HG02884 (cell line): ENCODE data around the gene ANKRD17.
"Not testable (repeated sequence)": the region's sequence is repeated elsewhere in the genome, so short reads cannot be mapped to it uniquely, and the experiment has no call there.

ENCODE experiments used
- ATAC-seq: cut with Tn5 transposase; IDR thresholded peaks from one replicate; pipeline ENCODE4 v1.9.1; 2021; ENCODE audit warnings: mild to moderate bottlenecking, moderate library complexity; ENCODE audit not compliant: unreplicated experiment

ANKRD17 gene

DNA sequence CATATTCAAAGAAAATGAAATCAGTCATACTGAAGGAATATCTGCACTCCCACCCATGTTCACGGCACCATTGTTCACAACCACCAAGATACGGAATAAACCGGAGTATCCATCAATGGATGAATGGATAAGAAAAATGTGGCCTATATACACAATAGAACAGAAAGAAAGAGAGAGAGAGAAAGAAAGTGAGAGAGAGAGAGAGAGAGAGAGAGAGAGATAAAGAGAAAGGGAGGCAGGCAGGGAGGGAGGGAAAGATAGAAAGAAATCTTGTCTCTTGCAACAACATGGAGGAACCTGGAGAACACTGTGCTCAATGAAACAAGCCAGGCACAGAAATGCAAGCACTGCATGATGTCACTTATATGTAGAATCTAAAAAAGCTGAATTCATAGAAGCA lies 52.4 kb downstream of the ANKRD17 start:
- ATAC-seq, result no peak

DNA sequence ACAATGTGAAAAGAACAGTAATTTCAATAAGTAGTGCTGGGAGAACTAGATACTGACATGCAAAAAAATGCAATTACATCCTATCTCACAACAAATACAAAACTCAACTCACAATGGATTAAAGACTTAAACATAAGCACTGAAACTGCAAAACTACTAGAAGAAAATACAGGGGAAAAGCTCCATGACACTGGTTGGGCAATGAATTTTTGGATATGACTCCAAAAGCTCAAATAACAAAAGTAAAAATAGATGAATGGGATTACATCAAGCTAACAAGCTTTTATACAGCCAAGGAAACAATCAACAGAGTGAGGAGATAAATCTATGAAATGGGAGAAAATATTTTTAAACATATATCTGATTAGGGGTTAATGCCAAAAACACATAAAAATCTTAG lies 53.1 kb downstream of the ANKRD17 start:
- no peak for ATAC-seq

DNA sequence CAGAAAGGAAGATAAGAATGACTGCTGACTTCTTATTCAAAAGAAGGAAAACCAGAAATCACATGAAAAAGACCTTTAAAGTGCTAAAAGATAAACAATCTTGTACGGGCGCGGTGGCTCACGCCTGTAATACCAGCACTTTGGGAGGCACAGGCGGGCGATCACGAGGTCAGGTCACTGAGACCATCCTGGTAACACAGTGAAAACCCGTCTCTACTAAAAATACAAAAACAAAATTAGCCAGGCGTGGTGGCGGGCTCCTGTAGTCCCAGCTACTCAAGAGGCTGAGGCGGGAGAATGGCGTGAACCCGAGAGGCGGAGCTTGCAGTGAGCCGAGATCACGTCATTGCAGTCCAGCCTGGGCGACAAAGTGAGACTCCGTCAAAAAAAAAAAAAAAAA lies 54.6 kb downstream of the ANKRD17 start:
- not testable (repeated sequence) for ATAC-seq

DNA sequence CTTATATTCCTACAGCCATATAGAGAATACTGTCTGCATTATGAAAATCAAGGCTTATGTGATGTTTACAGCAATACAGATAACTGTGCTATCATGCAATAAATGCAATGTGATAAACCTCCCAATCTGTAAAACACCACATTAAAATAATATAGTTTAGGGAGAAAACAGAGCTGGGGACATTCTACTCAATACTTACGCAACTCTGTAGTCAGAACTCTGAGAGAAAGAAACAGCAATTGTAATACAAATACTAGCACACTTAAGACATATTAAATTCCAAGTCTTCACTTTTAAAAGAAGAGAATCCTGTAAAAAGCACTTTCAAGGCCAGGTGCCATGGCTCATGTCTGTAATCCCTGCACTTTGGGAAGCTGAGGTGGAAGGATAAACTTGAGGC lies 61.4 kb downstream of the ANKRD17 start:
- ATAC-seq, result no peak

DNA sequence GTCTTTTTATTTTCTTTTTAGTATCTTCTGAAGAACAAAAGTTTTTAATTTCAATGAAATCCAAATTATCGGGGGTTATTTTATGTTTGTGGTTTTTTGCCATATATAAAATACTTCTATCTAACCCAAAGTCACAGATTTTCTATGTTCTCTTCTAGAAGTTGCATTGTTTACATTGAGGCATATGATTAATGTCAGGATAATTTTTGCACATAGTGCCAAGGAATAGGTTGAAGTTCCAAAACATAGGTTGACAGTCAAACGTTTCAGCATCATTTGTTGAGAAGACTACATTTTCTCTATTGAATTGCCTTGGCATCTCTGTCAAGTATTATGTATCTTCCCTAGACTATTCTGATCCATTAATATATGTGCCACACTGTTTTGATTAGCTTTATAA lies 64.5 kb downstream of the ANKRD17 start:
- ATAC-seq, result no peak

DNA sequence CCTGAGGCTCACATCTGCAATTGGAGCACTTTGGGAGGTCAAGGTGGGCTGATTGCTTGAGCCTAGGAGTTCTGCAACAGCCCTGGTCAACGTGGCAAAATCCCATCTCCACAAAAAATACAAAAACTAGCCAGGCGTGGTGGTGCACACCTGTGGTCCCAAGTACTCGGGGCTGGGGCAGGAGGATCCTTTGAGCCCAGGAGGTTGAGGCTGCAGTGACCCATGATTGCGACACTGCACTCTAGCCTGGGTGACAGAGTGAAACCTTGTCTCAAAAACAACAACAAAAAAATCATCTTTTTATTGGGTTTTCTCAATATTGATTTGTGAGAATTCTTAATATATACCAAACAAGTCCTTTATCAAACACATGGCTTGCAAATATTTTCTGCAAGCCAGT lies 64.9 kb downstream of the ANKRD17 start:
- ATAC-seq, result peak; percentile 24

DNA sequence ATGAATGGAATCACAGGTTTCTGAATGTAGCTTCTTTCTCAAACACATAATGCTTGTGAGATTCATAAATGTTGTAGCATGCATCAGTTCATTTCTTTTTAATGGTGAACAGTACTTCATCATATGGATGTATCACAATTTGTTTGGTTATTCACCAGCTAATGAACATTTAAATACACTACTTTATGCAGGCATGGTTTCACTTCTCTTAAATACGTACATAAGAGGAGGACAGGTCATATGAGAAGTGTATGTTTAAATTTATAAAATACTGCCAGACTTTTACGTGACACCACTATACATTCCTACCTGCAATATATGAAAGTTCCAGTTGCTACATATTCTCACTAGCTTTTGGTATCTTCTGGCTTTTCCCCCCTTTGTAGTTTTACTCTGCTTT lies 65.4 kb downstream of the ANKRD17 start:
- peak; percentile 80 for ATAC-seq

DNA sequence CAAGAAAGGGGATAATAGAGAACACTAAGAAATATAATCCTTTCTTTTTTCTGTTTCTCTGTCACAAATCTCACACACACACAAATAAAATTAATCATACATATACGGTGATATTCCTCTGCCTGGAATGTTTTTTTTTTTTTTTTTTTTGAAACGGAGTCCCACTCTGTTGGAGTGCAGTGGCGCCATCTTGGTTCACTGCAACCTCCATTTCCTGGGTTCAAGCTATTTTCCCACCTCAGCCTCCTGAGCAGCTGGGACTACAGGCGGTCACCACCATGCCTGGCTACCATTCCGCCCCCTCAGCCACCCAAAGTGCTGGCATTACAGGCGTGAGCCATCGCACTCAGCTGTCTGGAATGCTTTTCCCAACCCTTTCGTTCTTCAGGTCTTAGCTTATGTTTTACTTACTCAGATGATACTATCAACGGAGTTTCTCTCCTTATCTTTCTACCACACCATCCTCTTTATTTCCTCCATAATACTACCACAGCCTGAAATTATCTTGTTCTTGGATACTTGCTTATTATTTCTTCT lies 69.3 kb downstream of the ANKRD17 start:
- ATAC-seq, result no peak

DNA sequence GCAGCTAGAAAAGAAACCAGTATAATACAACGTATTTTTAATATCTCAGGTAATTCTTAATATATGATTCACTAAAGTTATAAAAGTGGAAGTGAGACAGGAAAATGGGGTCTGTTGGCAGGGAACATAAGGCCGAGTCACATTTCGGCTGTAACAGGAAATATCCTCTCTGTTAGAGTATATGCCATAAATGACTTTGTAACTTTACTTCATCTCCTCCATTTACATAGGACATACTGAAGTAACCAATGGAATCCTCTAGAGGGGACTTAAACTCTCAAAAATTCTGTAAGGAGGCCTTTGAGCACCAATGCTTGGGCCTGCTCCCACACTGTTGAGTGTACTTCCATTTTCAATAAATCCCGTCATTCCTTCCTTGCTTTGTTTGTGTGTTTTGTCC lies 71.3 kb downstream of the ANKRD17 start:
- peak; percentile 79 for ATAC-seq

DNA sequence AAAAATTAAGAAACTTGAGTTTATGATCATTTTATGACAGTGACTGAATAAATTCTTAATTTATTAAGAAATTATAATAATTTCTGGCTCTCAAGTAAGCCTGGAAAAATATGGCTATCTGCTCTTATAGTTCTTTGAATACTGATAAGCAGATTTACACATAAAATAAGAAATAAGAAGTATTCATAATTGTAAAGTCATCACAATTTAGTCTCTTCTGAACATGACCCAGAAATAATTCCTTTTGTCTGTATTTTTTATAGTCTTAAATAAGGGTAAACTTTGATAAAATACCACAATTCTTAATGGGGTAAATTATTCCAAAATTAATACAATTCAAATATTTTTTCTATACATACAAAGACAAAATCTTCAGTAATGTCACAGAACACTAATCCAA lies 72.7 kb downstream of the ANKRD17 start:
- ATAC-seq, result no peak

DNA sequence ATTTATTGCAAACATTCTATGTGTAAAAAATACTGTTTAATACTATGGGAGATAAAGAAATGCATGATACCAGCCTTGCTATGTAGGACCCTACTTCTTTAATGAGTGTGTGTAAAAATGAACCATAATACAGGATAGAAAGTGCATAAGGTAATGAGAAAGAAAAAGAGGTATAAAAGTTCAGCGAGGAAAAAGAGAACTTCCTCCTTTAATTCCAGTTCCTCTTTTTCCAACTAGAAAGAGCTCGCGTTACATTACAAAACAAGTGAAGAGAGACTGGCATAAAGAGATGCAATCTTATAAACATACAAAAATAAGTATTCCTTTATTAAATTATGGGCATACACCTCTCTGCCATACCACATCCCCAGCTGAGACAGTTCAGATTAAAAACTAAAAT lies 77.4 kb downstream of the ANKRD17 start:
- ATAC-seq, result no peak

DNA sequence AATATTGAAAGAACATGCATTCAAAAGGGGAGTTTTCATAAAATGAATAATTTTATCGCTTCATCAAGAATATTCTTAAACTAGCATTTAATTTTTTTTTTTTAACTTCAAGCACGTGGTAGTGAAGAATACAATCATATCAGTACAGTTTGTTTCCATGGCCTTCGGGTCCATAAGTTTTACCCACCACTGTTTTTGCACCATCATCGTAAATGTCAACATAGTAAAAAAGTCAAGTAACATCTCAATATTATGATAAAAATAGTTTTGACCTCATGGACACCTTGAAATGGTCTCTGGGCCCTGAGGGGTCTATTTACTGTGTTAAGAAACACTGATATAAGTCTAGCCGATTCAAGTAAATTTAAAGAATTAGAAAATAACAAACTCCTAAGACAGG lies 80.2 kb downstream of the ANKRD17 start:
- no peak for ATAC-seq

DNA sequence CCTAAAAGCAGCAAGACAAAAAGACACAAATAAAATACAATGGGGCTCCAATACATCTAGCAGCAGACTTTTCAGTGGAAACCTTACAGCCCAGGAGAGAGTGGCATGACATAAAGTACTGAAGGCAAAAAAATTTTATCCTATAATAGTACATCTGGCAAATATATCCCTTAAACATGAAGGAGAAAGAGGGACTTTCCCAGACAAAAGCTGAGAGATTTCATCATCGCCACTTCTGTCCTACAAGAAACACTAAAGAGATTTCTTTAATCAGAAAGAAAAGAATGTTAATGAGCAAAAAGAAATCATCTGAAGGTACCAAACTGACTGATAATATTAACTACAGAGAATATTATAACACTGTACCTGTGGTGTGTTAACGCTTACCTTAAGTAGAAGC lies 86.4 kb downstream of the ANKRD17 start:
- ATAC-seq, result no peak

DNA sequence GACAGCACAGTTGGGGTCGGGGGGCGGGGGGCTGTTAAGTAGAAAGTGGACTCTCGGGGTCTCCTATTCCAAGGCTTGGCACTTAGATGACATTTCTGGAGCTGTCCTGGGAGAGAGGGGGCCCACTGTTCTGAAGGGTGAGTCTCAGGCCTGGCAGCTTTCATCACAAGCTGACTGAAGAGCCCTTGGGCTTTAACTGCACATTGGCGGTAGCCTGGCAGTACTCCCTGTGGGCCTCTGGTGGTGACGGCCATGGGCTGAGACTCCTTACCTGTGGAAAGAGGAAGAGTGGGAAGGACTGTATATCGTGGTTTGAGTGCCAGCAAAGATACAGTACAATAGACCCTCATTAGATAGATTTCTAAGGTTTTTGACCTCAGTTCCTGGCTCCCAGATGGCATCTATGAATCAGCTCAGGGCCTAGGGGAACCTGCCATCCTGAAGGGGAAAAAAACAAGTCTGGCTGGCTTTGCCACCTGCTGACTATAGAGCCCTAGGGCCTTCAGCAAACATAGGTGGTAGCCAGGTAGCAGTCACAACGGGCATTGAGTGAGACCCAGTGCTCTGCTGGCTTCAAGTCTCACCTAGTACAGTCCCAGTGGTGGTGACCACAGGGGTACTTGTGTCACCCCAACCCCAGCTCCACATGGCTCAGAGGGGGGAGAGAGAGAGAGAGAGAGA lies 87.9 kb downstream of the ANKRD17 start:
- no peak for ATAC-seq

DNA sequence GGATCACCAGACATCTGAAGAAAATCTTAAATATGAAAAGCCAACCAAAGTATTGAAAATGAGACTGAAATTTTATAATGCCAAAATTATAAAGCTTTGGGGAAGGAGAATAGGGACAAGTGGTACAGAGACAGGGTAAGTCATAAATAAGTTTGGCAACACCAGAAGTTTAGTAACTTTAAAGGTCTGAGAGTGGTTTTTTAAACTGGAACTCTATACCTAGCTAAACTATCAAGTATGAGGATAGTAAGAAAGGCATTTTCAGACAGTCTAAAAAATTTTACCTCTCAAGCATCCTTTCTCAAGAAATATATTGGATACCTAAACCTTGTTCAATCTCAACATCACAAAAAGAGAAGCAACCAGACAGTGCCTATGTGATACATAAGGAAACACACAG lies 92.4 kb downstream of the ANKRD17 start:
- ATAC-seq, result no peak

DNA sequence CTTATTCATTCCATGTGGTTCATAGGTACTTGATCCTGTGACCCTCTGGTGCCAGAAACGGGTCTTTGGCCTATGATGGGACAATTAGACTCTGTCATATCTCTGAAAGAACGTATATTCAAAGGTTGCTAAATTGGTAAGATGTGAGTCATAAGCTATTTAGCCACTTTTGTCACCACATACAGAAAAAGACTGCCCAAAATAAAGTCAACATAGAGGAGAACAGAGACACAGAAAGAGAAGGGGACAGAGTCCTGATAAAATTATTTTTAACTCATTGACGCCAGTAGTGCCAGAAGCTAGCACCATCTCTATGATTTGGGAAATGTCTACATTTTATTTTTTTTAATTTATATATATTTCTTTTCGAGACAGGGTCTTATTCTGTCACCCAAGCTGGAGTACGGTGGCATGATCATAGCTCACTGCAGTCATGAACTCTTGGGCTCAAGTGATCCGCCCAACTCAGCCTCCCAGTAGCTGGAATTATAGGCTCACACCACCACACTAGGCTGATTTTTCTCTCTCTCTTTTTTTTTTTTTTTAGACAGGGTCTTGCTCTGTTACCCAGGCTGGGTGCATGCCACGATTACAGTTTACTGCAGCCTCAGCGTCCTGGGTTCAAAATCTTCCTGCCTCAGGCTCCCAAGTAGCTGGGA lies 96.9 kb downstream of the ANKRD17 start:
- no peak for ATAC-seq

DNA sequence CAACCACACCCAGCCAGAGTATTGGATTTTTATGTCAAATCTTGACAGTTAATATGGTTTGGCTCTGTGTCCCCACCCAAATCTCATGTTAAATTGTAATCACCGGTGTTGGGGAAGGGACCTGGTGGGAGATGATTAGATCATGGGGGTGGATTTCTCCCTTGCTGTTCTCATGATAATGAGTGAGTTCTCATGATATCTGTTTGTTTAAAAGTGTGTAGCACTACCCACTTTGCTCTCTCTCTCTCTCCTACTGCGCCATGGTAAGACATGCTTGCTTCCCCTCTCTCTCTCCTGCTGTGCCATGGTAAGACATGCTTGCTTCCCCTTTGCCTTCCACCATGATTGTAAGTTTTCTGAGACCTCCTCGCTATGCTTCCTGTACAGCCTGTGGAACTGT lies 102.2 kb downstream of the ANKRD17 start:
- no peak for ATAC-seq

DNA sequence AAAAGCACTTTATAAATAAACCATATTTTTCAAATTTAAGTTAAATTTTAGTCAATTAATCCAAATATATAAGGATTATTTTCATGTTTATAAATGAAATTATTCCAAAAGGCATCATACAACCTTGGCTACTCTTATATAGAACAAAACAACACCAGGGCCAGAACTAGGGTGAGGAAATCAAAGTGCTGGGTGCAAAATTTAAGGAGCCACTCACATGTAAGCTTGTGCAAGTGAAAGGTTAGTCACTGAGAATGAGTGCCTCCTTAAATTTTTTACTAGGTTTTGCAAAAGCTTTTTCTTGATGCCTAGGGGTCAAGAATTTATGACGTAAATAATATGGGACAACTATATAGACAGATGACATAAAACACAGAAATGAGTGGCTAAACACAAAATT lies 105.7 kb downstream of the ANKRD17 start:
- ATAC-seq, result no peak

DNA sequence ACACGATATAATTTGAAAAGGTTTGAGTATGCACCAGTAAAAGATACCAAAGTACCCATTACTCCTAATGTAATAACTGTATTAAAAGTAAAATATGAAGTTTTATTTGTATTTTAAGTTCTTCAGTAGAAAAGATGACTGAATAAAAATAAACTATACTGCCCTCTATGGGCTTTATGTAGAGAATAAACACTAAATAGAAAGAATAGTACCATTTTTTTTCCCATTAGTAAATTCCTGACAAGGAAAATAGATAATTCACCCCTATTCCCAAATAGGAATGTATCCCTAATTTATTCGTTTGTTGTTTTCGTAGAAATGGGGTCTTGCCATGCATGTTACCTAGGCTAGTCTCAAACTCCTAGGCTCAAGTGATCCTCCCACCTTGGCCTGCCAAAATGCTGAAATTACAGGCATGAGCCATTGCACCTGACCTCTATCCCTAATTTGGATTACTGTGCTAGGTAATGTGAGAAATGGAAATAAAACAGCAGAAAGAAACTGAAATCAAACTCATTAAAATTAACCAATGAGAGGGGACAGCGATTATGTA lies 115.5 kb downstream of the ANKRD17 start:
- ATAC-seq, result no peak

DNA sequence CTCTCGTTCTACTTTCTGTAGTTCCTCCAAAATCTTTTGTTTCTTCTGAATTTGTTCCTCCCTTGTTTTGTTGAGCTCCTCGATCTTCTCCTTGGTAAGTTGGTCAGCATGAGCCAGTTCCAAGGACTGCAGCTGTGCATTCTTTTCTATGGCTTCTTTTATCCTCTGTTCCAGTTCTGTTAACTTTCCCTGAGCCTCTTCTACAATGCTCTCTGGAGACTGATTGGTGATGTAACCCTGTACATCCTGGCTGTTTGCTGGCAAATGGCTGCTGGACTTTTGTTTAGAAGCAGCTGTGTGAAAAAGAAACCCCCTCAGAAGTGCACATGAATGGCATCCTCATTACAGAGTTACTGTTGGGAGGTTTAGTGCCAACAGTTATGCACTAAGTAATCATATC lies 118.6 kb downstream of the ANKRD17 start:
- no peak for ATAC-seq

DNA sequence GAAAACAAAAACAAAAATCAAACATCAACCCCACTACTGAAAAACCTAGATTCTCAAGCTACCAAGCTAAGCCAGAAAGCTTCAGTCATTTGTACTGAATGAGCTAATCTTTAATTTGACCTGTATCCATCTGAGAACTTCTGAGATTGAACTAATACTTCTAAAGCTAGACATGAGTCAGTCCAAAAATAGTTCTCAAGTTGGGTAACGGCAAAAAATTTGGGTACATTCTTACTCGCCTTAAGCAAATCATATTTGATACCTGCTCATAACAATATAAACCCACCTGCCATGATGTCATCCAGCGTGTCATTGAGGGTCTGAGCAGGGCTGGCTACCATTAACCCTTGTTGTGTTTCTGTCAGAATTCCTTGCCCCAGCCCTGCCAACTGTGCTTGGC lies 119.4 kb downstream of the ANKRD17 start:
- no peak for ATAC-seq

DNA sequence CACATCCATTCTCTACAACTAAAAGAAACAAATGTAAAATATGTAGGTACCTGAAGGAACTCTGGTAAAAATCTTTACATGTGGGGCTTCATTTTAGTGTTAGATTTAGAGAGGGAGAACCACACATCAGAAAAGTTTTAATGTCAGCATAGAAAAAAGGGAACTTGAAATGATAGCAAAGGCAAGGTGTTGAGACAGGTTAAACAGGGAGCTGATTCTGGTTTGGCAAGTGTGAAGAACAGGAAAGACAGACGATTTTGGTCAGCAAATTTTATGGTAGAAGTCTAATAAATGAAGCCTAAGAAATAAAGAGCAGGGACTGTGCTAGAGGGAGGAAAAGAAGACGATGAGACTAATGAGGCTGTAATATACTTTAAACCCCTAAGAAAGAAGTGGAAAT lies 121.5 kb downstream of the ANKRD17 start:
- no peak for ATAC-seq
